Rectal smooth muscle tissue (tissue), 1 donor: ENCODE measurements around the gene IFNAR2.
"Not testable (repeated sequence)": the region's sequence is repeated elsewhere in the genome, so short reads cannot be mapped to it uniquely, and the experiment has no call there.

Source experiments
- H3K27ac ChIP-seq: one replicate; pipeline ENCODE4 v1.7.0; 2013; ENCODE audit warnings: low read depth, low read length, inconsistent platforms
- H3K27me3 ChIP-seq: one replicate; pipeline ENCODE4 v1.7.0; 2013; ENCODE audit warnings: low read length; ENCODE audit not compliant: control insufficient read depth, insufficient read depth
- H3K36me3 ChIP-seq: one replicate; pipeline ENCODE4 v1.7.0; 2013; ENCODE audit warnings: low read length; ENCODE audit not compliant: control insufficient read depth, insufficient read depth
- H3K4me1 ChIP-seq: one replicate; pipeline ENCODE4 v1.7.0; 2013; ENCODE audit warnings: low read length; ENCODE audit not compliant: control insufficient read depth, insufficient read depth
- H3K4me3 ChIP-seq: one replicate; pipeline ENCODE4 v1.7.0; 2013; ENCODE audit warnings: low read length
- H3K9ac ChIP-seq: one replicate; pipeline ENCODE4 v1.7.0; 2013; ENCODE audit warnings: low read length

IFNAR2 gene

GRCh38 chr21:33253382-33253781 lies 23.6 kb downstream of the IFNAR2 start:
- peaks cover 19% of the 10 kb centered on the region for H3K36me3 ChIP-seq
- not testable (repeated sequence) for H3K4me1 ChIP-seq, H3K27me3 ChIP-seq, H3K4me3 ChIP-seq, H3K9ac ChIP-seq, H3K27ac ChIP-seq

DNA sequence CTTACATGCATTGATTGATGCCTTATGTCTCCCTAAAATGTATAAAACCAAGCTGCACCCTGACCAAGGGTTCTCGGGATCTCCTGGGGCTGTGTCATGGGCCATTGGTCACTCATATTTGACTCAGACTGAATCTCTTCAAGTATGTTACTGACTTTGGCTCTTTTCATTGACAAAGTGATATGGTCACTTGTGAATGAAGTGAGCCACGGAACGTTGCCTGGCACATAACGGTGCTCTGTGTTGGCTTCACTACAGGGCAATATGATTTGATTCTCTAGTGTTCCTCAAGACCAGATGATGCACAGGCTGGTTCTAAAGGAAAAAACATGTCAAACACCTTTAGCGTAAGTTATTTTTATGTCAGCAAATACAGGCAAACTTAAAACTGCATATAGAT lies 25.0 kb downstream of the IFNAR2 start:
- no peaks in the 10 kb centered on the region for H3K27me3 ChIP-seq
- H3K27ac ChIP-seq = no peak overlapping the region
- H3K4me3 ChIP-seq = no peak overlapping the region
- H3K36me3 ChIP-seq = peaks cover 16% of the 10 kb centered on the region
- no peaks in the 10 kb centered on the region for H3K4me1 ChIP-seq
- no peak overlapping the region for H3K9ac ChIP-seq

DNA sequence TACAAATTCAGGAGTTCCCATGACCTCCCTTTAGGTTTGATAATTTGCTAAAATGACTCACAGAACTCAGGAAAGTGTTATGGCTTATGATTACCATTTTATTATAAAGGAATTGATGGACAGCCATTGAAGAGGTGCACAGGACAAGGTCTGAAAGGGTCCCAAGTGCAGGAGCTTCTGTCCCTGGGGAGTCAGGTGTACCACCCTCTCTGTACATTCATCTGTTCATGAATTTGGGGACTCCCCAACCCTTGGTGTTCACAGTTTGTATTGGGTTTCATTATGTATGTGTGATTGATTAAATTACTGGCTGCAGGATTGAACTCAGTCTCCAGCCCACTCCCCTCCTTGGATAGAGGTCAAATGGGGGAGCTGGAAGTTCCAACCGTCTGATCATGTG lies 25.7 kb downstream of the IFNAR2 start:
- H3K4me3 ChIP-seq = no peak overlapping the region
- no peaks in the 10 kb centered on the region for H3K27me3 ChIP-seq
- H3K36me3 ChIP-seq = peaks cover 14% of the 10 kb centered on the region
- H3K4me1 ChIP-seq = no peaks in the 10 kb centered on the region
- H3K27ac ChIP-seq = no peak overlapping the region
- H3K9ac ChIP-seq = no peak overlapping the region

DNA sequence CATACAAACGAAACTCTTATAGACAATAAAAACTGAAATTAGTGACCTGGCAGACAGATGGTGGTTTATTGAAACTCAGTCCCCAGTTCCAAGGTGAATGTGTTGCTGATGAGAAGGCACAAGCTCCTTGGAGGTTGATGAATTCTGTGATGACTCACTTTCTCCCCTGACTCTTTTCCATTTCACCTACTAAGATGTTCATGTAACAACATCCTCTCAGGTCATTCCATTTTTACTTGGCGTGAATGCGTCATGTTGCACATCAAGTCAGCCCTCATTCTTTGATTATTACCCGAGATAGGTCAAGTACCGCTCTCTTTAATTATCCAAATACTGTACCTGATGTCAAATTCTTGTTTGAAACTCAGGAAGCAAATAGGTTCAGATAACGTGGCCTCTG lies 26.3 kb downstream of the IFNAR2 start:
- peaks cover 11% of the 10 kb centered on the region for H3K36me3 ChIP-seq
- H3K27me3 ChIP-seq = no peaks in the 10 kb centered on the region
- H3K27ac ChIP-seq = no peak overlapping the region
- no peak overlapping the region for H3K9ac ChIP-seq
- H3K4me3 ChIP-seq = no peak overlapping the region
- H3K4me1 ChIP-seq = no peaks in the 10 kb centered on the region

- H3K4me1 ChIP-seq = no peaks in the 10 kb centered on the region
- H3K36me3 ChIP-seq = peaks cover 11% of the 10 kb centered on the region
- no peak overlapping the region for H3K27ac ChIP-seq
- no peak overlapping the region for H3K9ac ChIP-seq
- H3K4me3 ChIP-seq = no peak overlapping the region
- H3K27me3 ChIP-seq = no peaks in the 10 kb centered on the region
Measured at GRCh38 chr21:33257094-33257803, 27.5 kb downstream of the IFNAR2 start.

- Histone ChIP-seq H3K4me3 (no peak overlapping the region), H3K27me3 (no peaks in the 10 kb centered on the region), H3K4me1 (no peaks in the 10 kb centered on the region), H3K9ac (no peak overlapping the region), H3K36me3 (peaks cover 5% of the 10 kb centered on the region), H3K27ac (no peak overlapping the region)
Measured at GRCh38 chr21:33258475-33258874, 28.7 kb downstream of the IFNAR2 start.

DNA sequence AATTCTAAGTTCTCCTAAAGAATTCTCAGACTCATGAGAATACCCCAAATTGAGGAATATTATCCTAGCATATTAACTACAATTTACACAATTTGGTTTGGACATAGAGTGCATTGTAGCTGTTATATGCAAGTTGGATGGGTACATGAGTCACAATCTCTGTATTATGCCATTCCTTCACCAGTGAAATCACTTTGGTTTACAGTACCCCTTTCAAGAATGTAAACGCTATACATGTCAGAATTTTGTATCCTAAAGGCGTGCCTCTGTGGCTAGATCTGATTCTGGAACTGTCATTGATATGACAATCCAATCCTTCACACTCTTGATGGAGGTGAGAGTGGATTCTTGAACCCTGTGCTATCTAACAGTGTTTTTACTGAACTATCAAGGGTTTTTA lies 29.7 kb downstream of the IFNAR2 start:
- H3K4me3 ChIP-seq = no peak overlapping the region
- no peaks in the 10 kb centered on the region for H3K4me1 ChIP-seq
- H3K27ac ChIP-seq = no peak overlapping the region
- H3K9ac ChIP-seq = no peak overlapping the region
- no peaks in the 10 kb centered on the region for H3K27me3 ChIP-seq
- H3K36me3 ChIP-seq = peaks cover 3% of the 10 kb centered on the region

DNA sequence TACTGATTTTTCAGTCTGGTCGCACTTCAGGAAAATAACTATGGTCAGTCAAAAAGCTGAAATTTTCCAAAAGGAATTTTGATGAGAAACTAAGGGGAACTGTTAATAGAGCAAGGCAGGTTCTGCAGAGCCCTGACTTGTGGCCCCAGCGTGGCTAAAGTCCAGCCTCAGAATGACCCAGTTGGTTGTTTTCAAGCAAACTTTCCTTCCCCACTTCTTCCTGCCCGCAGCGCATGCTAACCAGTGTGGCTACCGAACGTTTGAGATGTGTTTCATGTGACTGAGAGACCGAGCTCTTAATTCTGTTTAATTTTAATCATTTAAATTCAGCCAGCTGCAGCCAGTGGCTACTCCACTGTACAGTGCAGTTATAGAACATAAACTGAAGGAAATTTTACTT lies 30.3 kb downstream of the IFNAR2 start:
- H3K4me3 ChIP-seq = no peak overlapping the region

DNA sequence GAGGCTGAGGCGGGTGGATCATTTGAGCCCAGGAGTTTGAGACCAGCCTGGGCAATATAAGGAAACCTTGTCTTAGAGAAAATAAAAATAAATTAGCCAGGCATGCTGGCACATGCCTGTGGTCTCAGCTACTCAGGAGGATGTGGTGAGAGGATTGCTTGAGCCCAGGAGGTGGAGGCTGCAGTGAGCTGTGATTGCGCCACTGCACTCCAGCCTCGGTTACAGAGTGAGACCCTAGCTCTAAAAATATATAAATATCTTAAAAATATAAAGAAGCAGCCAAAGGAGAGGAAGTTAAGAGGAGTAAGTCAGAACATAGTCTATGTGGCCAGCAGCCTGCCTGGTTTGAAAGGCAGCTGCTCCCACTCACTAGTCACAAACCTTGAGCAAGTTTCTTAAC lies 31.9 kb downstream of the IFNAR2 start:
- no peak overlapping the region for H3K4me3 ChIP-seq
- no peak overlapping the region for H3K27ac ChIP-seq
- H3K27me3 ChIP-seq = no peaks in the 10 kb centered on the region
- H3K36me3 ChIP-seq = no peaks in the 10 kb centered on the region
- no peak overlapping the region for H3K9ac ChIP-seq
- no peaks in the 10 kb centered on the region for H3K4me1 ChIP-seq

More for the DNA sequence above, 30.3 kb downstream of the IFNAR2 start:
- Histone ChIP-seq H3K27me3 (no peaks in the 10 kb centered on the region), H3K36me3 (peaks cover 3% of the 10 kb centered on the region), H3K27ac (no peak overlapping the region), H3K4me1 (no peaks in the 10 kb centered on the region), H3K9ac (no peak overlapping the region)

- Histone ChIP-seq H3K9ac (no peak overlapping the region), H3K27me3 (no peaks in the 10 kb centered on the region), H3K27ac (no peak overlapping the region), H3K4me3 (no peak overlapping the region), H3K36me3 (no peaks in the 10 kb centered on the region), H3K4me1 (no peaks in the 10 kb centered on the region)
Measured at GRCh38 chr21:33262921-33263320, 33.2 kb downstream of the IFNAR2 start.

- Histone ChIP-seq H3K27me3 (no peaks in the 10 kb centered on the region), H3K4me3 (no peak overlapping the region), H3K36me3 (no peaks in the 10 kb centered on the region), H3K4me1 (no peaks in the 10 kb centered on the region), H3K9ac (no peak overlapping the region), H3K27ac (no peak overlapping the region)
Measured at GRCh38 chr21:33264561-33264960, 34.8 kb downstream of the IFNAR2 start.

DNA sequence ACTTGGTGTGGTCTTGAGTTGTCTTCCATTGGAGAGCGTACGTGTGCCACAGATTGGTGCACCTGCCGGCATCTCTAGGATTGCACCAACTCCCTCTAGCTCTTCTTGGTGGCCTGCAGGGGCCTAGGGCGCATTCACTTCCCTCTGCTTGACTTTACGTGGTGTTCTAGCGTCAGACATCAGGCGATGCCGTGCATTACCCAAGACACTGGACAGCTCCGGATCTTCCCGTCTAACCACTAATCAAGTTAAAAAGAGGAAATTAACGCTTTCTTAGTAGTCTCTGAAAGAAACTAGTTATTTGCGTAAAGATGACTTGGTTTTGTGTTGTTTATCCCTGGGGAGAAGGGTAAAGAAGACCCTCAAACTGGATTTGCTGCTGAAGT lies 35.9 kb downstream of the IFNAR2 start:
- Histone ChIP-seq H3K4me3 (peak overlapping the region; percentile 86), H3K36me3 (no peaks in the 10 kb centered on the region), H3K27me3 (no peaks in the 10 kb centered on the region), H3K4me1 (no peaks in the 10 kb centered on the region), H3K9ac (no peak overlapping the region), H3K27ac (peak overlapping the region; percentile 87)

- H3K9ac ChIP-seq = peak within 1 kb of the TSS; percentile 90
- H3K27me3 ChIP-seq = no peaks in the 10 kb centered on the region
- H3K4me3 ChIP-seq = peak within 1 kb of the TSS; percentile 86
- no peaks in the 10 kb centered on the region for H3K4me1 ChIP-seq
- peak within 1 kb of the TSS; percentile 87 for H3K27ac ChIP-seq
- H3K36me3 ChIP-seq = no peaks in the 10 kb centered on the region
Measured at GRCh38 chr21:33266050-33266788, 36.5 kb downstream of the IFNAR2 start, which contains the start of gene IL10RB. IL10RB (plus strand) TSS chr21:33266367; CDS start chr21:33266466, 99 bp downstream.
